Body of pancreas (tissue), 4 donors: ENCODE results near the gene GALNT14.

Source experiments
- CTCF ChIP-seq, 7 experiments: fragments of 450-650 bp in 4 of 7; fragments of 200-600 bp in 3 of 7; sonication (generic) in 3 of 7; IDR thresholded peaks; one replicate each; pipeline ENCODE4 v1.5.1; 2016 to 2019; ENCODE audit warnings: antibody characterized with exemption in 7 of 7
- POLR2A ChIP-seq, 3 donors: fragments of 450-650 bp; IDR thresholded peaks; one replicate each; pipeline ENCODE4 v1.6.1; 2016; ENCODE audit warnings: antibody characterized with exemption in 3 of 3, mild to moderate bottlenecking in 2 of 3

GRCh38 chr2:31020713-31021112 lies 117.5 kb downstream of the GALNT14 start:
- TF ChIP-seq CTCF (IDR thresholded peaks at IDR 0.05): no peak
- TF ChIP-seq POLR2A (IDR thresholded peaks at IDR 0.05): no peak
